Sigmoid colon (tissue), 3 donors: Measurements from ENCODE around the gene HNRNPLL.

Experiments used
- CTCF ChIP-seq, 4 experiments: fragments of 450-650 bp in 3 of 4; fragments of 200-600 bp in 1 of 4; IDR thresholded peaks; one replicate each; pipeline ENCODE4 v1.5.1; 2016 to 2019; ENCODE audit warnings: antibody characterized with exemption in 4 of 4, mild to moderate bottlenecking in 3 of 4, moderate library complexity in 2 of 4
- POLR2A ChIP-seq, 2 donors: fragments of 450-650 bp; IDR thresholded peaks; one replicate each; pipeline ENCODE4 v1.6.1; 2016; ENCODE audit warnings: antibody characterized with exemption in 2 of 2, mild to moderate bottlenecking in 2 of 2, moderate library complexity in 2 of 2

GRCh38 chr2:38620282-38620977 is 17.7 kb upstream of the HNRNPLL start:
- TF ChIP-seq POLR2A (IDR thresholded peaks at IDR 0.05), result no peak
- no peak for TF ChIP-seq CTCF (IDR thresholded peaks at IDR 0.05)
